ENCODE data around the gene SLC6A11.

The SLC6A11 gene

DNA sequence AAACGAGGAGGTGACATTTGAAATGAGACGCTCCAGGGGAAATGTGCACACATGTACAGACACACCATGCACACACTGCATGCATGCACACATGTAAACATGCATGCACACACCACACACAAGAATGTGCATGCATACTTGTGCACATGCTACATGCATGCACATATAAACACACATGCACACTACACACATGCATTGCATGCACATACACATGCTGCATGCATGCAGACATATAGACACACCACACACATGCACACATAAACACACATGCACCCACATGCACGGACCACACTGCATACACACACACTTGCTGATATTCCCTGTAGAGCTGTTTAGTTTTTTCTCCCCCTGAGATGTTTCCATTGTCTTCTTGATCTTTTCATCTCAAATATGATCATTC, 138.7 kb downstream of the SLC6A11 start:
- H2BK5ac ChIP-seq (ENCODE audit: low read length) = no peak overlapping the region
- H2BK15ac ChIP-seq (replicated peaks; ENCODE audit: low read depth) = no peak overlapping the region
- WGBS (ENCODE audit: extremely low coverage, insufficient coverage, low lambda C conversion rate) = no CpG with 5 or more reads among the region's 3 CpGs
- DNase-seq = no peak
- H3K79me1 ChIP-seq (ENCODE audit: low read length) = no peaks in the 10 kb centered on the region
- no peak overlapping the region for H2AK5ac ChIP-seq (ENCODE audit: low read length)
- H3K4me1 ChIP-seq (ENCODE audit: control insufficient read depth, low read depth, low read length) = no peaks in the 10 kb centered on the region
- no peaks in the 10 kb centered on the region for H3K36me3 ChIP-seq (ENCODE audit: control insufficient read depth, insufficient read depth, low read length)
- H3K27ac ChIP-seq (ENCODE audit: low read depth, low read length) = no peak overlapping the region
- no peak overlapping the region for H3K23ac ChIP-seq (ENCODE audit: low read length)
- H2BK120ac ChIP-seq (ENCODE audit: low read depth, low read length) = no peak overlapping the region
- no peak overlapping the region for H3K4me3 ChIP-seq (ENCODE audit: low read length)
- H3K9ac ChIP-seq (ENCODE audit: low read length) = no peak overlapping the region
- H3K4ac ChIP-seq (ENCODE audit: low read depth, low read length) = no peak overlapping the region
- no peak overlapping the region for H3K18ac ChIP-seq (ENCODE audit: low read length)
- H3K79me2 ChIP-seq (ENCODE audit: control insufficient read depth, insufficient read depth, low read length) = no peaks in the 10 kb centered on the region
- no peak overlapping the region for H4K8ac ChIP-seq (ENCODE audit: low read depth, low read length)
- H3K56ac ChIP-seq (ENCODE audit: low read length) = no peak overlapping the region
- no peaks in the 10 kb centered on the region for H3K27me3 ChIP-seq (ENCODE audit: insufficient read depth, low read length, poor library complexity)
- no peak overlapping the region for H4K5ac ChIP-seq (ENCODE audit: low read length)
- no peak overlapping the region for H3K4me2 ChIP-seq (ENCODE audit: low read length)

DNA sequence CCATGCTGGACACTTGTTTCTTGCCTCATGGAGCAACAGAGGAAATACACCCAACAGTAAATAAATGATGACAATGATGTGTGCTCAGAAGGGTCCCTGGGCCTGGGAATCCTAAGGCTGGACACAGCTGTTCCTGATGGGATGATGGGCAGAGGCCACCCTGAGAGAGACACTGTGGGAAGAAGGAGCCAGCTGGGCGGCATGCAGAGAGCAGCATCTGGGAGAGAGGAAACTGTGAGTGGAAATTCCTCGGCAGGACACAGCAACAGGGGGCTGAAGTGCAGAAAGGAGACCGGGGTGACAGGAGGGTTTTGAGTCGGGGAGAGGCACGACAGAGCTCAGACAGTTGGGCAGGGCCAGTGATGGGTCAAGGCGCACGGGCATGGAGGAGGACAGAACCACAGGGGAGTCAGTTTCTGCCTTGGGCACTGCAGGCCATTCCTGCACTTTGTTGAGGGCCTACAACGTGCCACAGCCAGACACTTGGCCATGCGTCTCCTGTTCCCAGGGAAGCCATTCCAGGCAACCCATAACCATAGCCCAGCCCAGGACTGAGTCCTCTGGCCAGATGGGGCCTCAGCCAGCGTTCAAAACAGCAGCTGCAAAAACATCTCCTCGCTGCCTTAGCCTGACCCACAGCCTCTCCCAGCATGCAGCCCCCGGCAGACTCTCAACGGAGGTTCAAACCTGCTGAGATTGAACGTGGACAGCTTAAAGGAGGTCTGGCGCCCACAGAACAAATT, 139.9 kb downstream of the SLC6A11 start:
- no peak overlapping the region for H3K4ac ChIP-seq (ENCODE audit: low read depth, low read length)
- H3K36me3 ChIP-seq (ENCODE audit: control insufficient read depth, insufficient read depth, low read length) = no peaks in the 10 kb centered on the region
- no peak overlapping the region for H4K8ac ChIP-seq (ENCODE audit: low read depth, low read length)
- no peak for DNase-seq
- no peaks in the 10 kb centered on the region for H3K4me1 ChIP-seq (ENCODE audit: control insufficient read depth, low read depth, low read length)
- no peak overlapping the region for H3K4me3 ChIP-seq (ENCODE audit: low read length)
- H4K5ac ChIP-seq (ENCODE audit: low read length) = no peak overlapping the region
- H3K56ac ChIP-seq (ENCODE audit: low read length) = no peak overlapping the region
- H2BK5ac ChIP-seq (ENCODE audit: low read length) = no peak overlapping the region
- H3K27ac ChIP-seq (ENCODE audit: low read depth, low read length) = no peak overlapping the region
- H3K79me2 ChIP-seq (ENCODE audit: control insufficient read depth, insufficient read depth, low read length) = no peaks in the 10 kb centered on the region
- no peaks in the 10 kb centered on the region for H3K79me1 ChIP-seq (ENCODE audit: low read length)
- H3K27me3 ChIP-seq (ENCODE audit: insufficient read depth, low read length, poor library complexity) = no peaks in the 10 kb centered on the region
- H3K18ac ChIP-seq (ENCODE audit: low read length) = no peak overlapping the region
- no peak overlapping the region for H3K23ac ChIP-seq (ENCODE audit: low read length)
- no peak overlapping the region for H3K9ac ChIP-seq (ENCODE audit: low read length)
- H2BK15ac ChIP-seq (replicated peaks; ENCODE audit: low read depth) = no peak overlapping the region
- no peak overlapping the region for H2BK120ac ChIP-seq (ENCODE audit: low read depth, low read length)
- H3K4me2 ChIP-seq (ENCODE audit: low read length) = no peak overlapping the region
- no CpG with 5 or more reads among the region's 15 CpGs for WGBS (ENCODE audit: extremely low coverage, insufficient coverage, low lambda C conversion rate)
- no peak overlapping the region for H2AK5ac ChIP-seq (ENCODE audit: low read length)

DNA sequence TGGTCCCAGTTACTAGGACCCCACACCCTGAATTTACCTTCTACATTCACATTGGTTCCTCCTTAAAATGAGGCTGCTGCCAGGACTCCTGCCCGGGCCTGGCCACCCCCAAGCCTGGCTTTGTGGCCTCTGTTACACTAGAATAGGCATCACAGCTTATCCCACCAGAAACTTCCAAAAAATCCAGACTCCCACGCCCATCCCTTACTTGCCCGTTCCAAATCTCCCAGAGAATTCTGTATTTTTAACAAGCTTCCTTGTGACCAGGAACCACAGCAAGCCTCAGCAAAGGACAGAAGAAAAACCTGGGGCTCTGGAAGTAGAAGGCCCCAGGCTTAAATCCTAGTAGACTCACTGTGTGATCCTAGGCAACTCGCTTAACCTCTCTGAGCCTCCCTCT, 140.5 kb downstream of the SLC6A11 start:
- no peak overlapping the region for H4K5ac ChIP-seq (ENCODE audit: low read length)
- H3K79me2 ChIP-seq (ENCODE audit: control insufficient read depth, insufficient read depth, low read length) = no peaks in the 10 kb centered on the region
- no peak overlapping the region for H2AK5ac ChIP-seq (ENCODE audit: low read length)
- H2BK5ac ChIP-seq (ENCODE audit: low read length) = no peak overlapping the region
- H2BK120ac ChIP-seq (ENCODE audit: low read depth, low read length) = no peak overlapping the region
- no peaks in the 10 kb centered on the region for H3K79me1 ChIP-seq (ENCODE audit: low read length)
- H3K4me3 ChIP-seq (ENCODE audit: low read length) = no peak overlapping the region
- no peaks in the 10 kb centered on the region for H3K27me3 ChIP-seq (ENCODE audit: insufficient read depth, low read length, poor library complexity)
- no peak overlapping the region for H3K27ac ChIP-seq (ENCODE audit: low read depth, low read length)
- H3K56ac ChIP-seq (ENCODE audit: low read length) = no peak overlapping the region
- no CpG with 5 or more reads among the region's 4 CpGs for WGBS (ENCODE audit: extremely low coverage, insufficient coverage, low lambda C conversion rate)
- no peaks in the 10 kb centered on the region for H3K36me3 ChIP-seq (ENCODE audit: control insufficient read depth, insufficient read depth, low read length)
- no peaks in the 10 kb centered on the region for H3K4me1 ChIP-seq (ENCODE audit: control insufficient read depth, low read depth, low read length)
- no peak overlapping the region for H3K18ac ChIP-seq (ENCODE audit: low read length)
- H3K23ac ChIP-seq (ENCODE audit: low read length) = no peak overlapping the region
- no peak overlapping the region for H3K4ac ChIP-seq (ENCODE audit: low read depth, low read length)
- H3K4me2 ChIP-seq (ENCODE audit: low read length) = no peak overlapping the region
- H2BK15ac ChIP-seq (replicated peaks; ENCODE audit: low read depth) = no peak overlapping the region
- H4K8ac ChIP-seq (ENCODE audit: low read depth, low read length) = no peak overlapping the region
- no peak overlapping the region for H3K9ac ChIP-seq (ENCODE audit: low read length)
- no peak for DNase-seq

DNA sequence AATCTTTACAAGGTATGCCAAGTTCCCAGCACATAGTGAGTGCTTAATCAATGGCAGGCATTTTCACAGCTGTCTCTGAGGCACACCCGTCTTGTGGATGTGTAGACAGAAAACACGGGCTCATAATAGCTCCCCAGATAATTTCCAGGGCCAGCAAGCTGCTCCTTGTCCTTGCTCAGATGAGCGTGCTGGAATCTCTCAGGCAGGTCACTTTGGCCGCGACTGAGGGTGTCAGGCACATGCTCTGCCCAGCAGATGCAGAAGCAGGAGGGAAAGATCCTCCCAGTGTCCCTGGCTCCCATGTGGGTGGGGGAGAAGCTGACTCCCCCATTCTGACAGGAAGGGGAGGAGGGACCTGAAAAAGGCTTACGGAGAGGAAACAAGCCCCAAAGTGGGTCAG, 141.0 kb downstream of the SLC6A11 start:
- Histone ChIP-seq H3K23ac (ENCODE audit: low read length) (no peak overlapping the region), H2BK120ac (ENCODE audit: low read depth, low read length) (no peak overlapping the region), H3K79me1 (ENCODE audit: low read length) (no peaks in the 10 kb centered on the region), H3K36me3 (ENCODE audit: control insufficient read depth, insufficient read depth, low read length) (no peaks in the 10 kb centered on the region), H3K27me3 (ENCODE audit: insufficient read depth, low read length, poor library complexity) (no peaks in the 10 kb centered on the region), H4K5ac (ENCODE audit: low read length) (no peak overlapping the region), H3K4me2 (ENCODE audit: low read length) (no peak overlapping the region), H3K4ac (ENCODE audit: low read depth, low read length) (no peak overlapping the region), H4K8ac (ENCODE audit: low read depth, low read length) (no peak overlapping the region), H3K4me3 (ENCODE audit: low read length) (no peak overlapping the region), H3K18ac (ENCODE audit: low read length) (no peak overlapping the region), H2BK15ac (replicated peaks; ENCODE audit: low read depth) (no peak overlapping the region), H3K4me1 (ENCODE audit: control insufficient read depth, low read depth, low read length) (no peaks in the 10 kb centered on the region), H3K79me2 (ENCODE audit: control insufficient read depth, insufficient read depth, low read length) (no peaks in the 10 kb centered on the region), H3K9ac (ENCODE audit: low read length) (no peak overlapping the region), H2BK5ac (ENCODE audit: low read length) (no peak overlapping the region), H3K56ac (ENCODE audit: low read length) (no peak overlapping the region), H2AK5ac (ENCODE audit: low read length) (no peak overlapping the region), H3K27ac (ENCODE audit: low read depth, low read length) (no peak overlapping the region)
- no CpG with 5 or more reads among the region's 6 CpGs for WGBS (ENCODE audit: extremely low coverage, insufficient coverage, low lambda C conversion rate)
- DNase-seq = no peak

DNA sequence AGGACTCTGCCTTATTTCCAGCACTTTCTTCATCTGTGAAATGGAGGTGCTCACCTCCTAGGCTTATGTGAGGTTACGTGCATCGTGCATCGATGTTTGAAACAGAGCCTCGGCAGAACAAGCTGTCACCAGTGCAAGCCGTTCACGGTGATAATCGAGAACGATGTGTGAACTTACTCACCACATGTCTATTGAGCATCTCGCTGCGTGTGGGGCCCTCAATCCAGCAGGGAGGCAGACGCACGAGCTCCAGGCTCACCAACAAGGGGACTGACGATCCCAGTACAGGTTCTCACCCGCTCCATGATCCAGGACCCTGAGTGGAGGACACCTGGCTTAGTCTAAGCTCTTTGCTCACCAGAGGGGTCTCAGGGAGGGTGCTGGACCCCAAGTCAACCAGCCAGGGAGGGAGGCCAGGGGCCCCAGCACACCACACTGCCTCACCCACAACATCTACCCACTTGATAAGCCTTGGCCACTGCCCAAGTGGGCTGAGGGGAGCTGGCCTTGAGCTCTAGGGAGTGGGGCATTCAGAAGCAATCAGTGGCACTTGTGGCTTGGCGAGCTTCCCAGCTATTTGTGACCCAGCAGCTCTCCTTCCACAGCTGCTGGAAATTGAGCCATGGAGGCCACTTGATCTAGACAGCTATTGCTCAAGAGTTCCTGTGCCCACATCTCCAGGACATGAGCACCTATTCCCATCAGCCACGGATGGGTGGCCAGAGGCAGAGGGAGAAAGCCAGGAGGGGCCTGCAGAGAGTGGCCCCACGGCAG, 142.1 kb downstream of the SLC6A11 start:
- no peak for DNase-seq
- Histone ChIP-seq H4K8ac (ENCODE audit: low read depth, low read length) (no peak overlapping the region), H3K79me1 (ENCODE audit: low read length) (no peaks in the 10 kb centered on the region), H3K4me1 (ENCODE audit: control insufficient read depth, low read depth, low read length) (no peaks in the 10 kb centered on the region), H2BK120ac (ENCODE audit: low read depth, low read length) (no peak overlapping the region), H2BK15ac (replicated peaks; ENCODE audit: low read depth) (no peak overlapping the region), H3K79me2 (ENCODE audit: control insufficient read depth, insufficient read depth, low read length) (no peaks in the 10 kb centered on the region), H3K4me2 (ENCODE audit: low read length) (no peak overlapping the region), H2BK5ac (ENCODE audit: low read length) (no peak overlapping the region), H3K23ac (ENCODE audit: low read length) (no peak overlapping the region), H2AK5ac (ENCODE audit: low read length) (no peak overlapping the region), H3K4me3 (ENCODE audit: low read length) (no peak overlapping the region), H3K4ac (ENCODE audit: low read depth, low read length) (no peak overlapping the region), H3K27me3 (ENCODE audit: insufficient read depth, low read length, poor library complexity) (no peaks in the 10 kb centered on the region), H3K27ac (ENCODE audit: low read depth, low read length) (no peak overlapping the region), H4K5ac (ENCODE audit: low read length) (no peak overlapping the region), H3K56ac (ENCODE audit: low read length) (no peak overlapping the region), H3K36me3 (ENCODE audit: control insufficient read depth, insufficient read depth, low read length) (no peaks in the 10 kb centered on the region), H3K18ac (ENCODE audit: low read length) (no peak overlapping the region), H3K9ac (ENCODE audit: low read length) (no peak overlapping the region)
- no CpG with 5 or more reads among the region's 17 CpGs for WGBS (ENCODE audit: extremely low coverage, insufficient coverage, low lambda C conversion rate)
